A549 treated with ZK216348 at 1 μM for 4 hours (cell line): ENCODE results near the gene METTL14. TPM values are rescaled to one million over a fixed set of nuclear protein-coding genes. Genes with fewer than 3 reads are reported as not detected.

Experiments used
- total RNA-seq: library from RNA; stranded (reverse); fragments of 200-300 nt; extraction: Qiagen RNA extraction; gene quantifications from 5 replicates; pipeline ENCODE4 v1.2.3, GENCODE V29; 2022; ENCODE audit warnings: low read depth

METTL14 gene
- 12.5 to 25.4 TPM (median 16.9 TPM) in 5 replicates for total RNA-seq

GRCh38 chr4:118684873-118685811 is at the start of gene METTL14:
Gene METTL14, plus strand, starts transcription at chr4:118685392. Its CDS starts 143 bp downstream, at chr4:118685535.

Other genes starting within 250 kb of the METTL14 start
- 13.6 to 17.3 TPM (median 16.6 TPM) in 5 replicates for gene SEC24D, start 150.7 kb downstream of the METTL14 start, total RNA-seq
- gene SYNPO2, start 203.5 kb downstream of the METTL14 start, total RNA-seq, result 0.98 to 1.7 TPM (median 1.1 TPM) in 5 replicates